Stimulated activated naive CD8-positive, alpha-beta T cell treated with anti-CD3 and anti-CD28 coated beads, Interleukin-15, Interleukin-2, amounts not matched to agents 100 U/mL and 50 U/mL, for 24 hours (primary cell): ENCODE measurements around the gene CDKN1A.
"Not testable (repeated sequence)": the region's sequence is repeated elsewhere in the genome, so short reads cannot be mapped to it uniquely, and the experiment has no call there.

ENCODE experiments used
- ATAC-seq: fragments of 150-1000 bp; cut with Tn5 transposase; one replicate; pipeline ENCODE4 v1.10.0; 2021
- DNase-seq: peaks from one replicate; pipeline ENCODE4 v3.0.0; 2021

The CDKN1A gene

GRCh38 chr6:36678488-36679042 is at the start of gene CDKN1A:
TSS of gene CDKN1A (plus strand) at chr6:36678714. CDS start at chr6:36684102, 5,388 bp downstream.
- DNase-seq: peak; percentile 84
- ATAC-seq: peak; percentile 69

DNA sequence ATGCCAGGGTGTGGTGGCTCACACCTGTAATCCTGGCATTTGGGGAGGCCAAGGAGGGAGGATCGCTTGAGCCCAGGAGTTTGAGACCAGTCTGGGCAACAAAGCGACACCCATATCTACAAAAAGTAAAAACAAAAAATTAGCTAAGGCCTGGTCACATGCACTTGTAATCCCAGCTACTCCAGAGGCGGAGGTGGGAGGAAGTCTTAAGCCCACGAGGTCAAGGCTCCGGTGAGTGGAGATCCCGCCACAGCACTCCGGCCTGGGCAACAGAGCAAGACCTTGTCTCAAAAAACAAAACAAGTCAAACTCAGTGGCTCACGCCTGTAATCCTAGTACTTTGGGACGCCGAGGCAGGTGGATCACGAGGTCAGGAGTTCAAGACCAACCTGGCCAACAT is 48.7 kb upstream of the CDKN1A start:
- no peak for ATAC-seq
- DNase-seq: no peak

DNA sequence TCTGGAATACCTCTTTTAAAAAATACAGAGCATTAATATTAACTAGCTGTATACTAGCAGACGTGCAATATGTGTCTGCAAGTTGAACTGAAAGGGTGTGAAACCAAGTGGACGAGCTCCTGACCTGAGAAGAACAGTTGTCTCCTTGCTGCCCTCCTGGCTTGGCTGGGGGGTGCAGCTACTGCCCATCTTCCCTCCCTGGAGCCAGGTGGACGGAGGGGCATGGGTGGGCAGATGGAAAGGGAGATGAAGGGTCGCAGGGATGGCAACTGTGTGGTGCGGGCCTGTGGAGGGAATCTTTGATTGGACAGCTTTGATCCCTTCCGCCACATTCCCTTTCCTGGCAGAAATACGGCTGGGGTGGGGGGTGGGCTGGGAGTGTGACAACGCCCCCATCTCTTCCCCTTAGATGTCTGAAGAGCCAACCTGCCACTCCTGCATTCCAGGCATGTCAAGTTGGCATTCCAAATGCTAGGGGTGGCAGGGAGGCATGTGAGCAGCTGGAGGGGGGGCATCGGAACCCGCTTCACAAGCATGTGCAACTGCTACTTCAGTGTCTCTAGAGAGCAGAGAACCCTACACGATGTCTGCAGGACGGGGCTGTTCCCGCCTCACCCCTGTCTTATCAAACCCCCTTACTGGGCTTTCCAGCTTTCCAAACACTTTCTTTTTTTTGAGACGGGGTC is 47.0 kb upstream of the CDKN1A start:
- no peak for ATAC-seq
- DNase-seq: no peak

GRCh38 chr6:36633370-36633769 is 45.1 kb upstream of the CDKN1A start:
- ATAC-seq (no peak), DNase-seq (no peak)

- no peak for ATAC-seq
- no peak for DNase-seq
Measured at GRCh38 chr6:36633915-36634314, 44.6 kb upstream of the CDKN1A start.

DNA sequence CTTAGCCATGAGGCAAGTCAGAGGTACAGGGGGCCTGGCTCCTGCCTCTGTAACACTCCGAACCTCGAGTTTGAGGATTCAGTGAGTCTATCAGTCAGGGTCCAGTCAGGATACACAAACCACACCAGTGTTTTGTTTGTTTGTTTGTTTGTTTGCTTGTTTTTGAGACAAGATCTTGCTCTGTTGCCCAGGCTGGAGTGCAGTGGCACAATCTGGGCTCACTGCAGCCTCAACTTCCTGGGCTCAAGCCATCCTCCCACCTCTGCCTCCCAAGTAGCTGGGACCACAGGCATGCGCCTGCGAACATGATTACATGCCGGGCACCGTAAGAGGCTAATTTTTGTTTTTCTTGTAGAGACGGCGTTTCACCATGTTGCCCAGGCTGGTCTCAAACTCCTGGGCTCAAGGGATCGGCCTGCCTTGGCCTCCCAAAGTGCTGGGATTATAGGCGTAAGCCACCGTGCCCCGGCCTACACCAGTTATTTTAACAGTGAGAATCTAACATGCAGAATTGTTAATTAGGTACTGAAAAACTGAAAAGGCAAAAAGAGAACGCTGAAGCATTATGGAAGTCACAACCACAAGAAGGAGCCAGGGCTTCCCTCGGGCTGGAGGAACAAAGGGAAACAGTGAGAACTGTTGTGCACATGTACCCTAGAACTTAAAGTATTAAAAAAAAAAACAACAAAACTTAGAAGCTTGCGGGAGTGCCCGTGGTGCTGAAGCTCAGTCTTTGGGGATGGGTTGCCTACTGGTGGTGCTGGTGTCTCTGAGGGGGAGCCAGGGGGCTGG is 44.0 kb upstream of the CDKN1A start:
- DNase-seq (no peak), ATAC-seq (no peak)

- DNase-seq: no peak
- no peak for ATAC-seq
Measured at GRCh38 chr6:36636283-36636682, 42.2 kb upstream of the CDKN1A start.

DNA sequence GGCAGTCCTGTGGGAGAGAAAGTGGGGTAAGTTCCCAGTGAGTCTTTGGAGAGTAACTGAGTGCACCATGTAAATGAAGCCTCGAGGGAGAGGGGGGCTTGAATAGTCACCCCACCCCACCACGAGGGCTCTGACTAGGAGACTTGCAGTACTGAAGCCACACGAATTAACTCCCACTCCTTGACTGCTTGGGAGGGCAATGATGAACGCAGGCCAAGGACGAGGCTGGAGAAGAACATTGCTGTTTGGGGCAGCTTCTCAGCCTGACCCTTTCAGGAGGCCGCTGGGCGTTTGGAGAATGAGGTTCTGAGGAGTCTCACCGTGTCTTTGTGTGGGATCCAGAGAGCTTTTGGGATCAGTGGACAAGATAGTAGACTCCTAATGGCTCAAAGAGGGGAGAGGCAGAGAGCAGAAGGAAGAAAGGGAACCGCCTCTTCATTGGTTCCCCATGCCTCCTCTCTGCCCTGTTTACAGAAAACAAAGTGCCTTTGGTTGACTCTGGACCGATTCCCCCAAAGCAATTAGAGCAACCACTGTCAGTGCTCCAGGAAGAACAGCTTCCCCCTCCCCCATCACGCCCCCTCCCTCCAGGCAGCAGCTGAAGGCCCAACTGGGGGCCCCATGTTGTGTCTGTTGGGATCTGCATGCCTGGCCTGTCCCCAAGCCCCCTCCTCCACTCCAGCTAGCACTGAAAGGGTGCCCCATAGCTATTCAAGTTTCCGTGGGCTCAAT is 41.7 kb upstream of the CDKN1A start:
- no peak for DNase-seq
- no peak for ATAC-seq

DNA sequence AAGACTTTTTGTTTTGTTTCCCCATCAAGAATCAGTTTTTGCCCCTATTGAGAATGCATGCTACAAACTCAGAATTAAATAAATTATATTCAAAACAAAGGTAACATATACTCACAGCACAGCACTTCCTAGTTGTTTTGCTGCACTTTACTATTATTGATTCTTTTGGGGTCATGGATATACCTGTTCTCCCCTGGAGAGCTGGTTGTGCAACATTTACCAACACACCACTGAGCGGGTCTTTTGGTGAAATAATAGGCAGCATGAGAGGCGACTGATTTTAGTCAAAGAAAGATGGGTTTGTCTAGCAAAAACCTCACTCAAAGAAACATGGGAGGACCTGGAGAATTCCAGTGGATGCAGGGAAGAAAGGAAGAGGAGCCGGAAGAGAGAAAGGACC is 39.9 kb upstream of the CDKN1A start:
- ATAC-seq: no peak
- DNase-seq: no peak

DNA sequence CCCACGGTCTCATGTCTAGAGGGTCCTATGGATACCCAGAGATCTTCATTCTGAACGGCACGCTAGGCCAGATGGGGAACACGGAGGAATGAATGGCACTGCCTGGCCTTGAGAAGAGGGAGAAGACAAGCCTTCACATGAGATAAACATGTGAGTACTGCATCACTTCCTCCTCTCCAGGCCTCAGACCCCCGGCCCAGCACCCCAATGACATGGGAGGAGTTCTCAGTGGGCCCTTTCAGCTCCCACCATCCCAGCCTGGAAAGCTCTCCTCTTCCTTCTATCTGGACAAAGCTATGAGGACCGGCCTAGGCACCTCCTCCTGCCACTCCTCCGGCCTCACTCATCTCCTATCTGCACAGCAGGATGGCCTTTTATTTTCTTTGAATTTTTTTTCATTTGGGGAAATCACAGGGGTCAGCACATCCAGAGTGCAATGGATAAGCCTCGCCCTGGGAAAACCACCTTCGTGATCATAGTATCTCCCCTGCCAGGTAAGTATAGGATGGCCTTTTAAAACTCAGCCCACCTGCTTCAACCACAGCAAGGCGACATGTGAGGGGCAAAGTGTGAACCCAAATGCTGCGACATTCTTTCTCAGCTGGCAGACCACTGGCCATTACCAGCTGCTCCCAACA is 39.2 kb upstream of the CDKN1A start:
- ATAC-seq (no peak), DNase-seq (no peak)

GRCh38 chr6:36641543-36641942 is 37.0 kb upstream of the CDKN1A start:
- DNase-seq (no peak), ATAC-seq (no peak)

DNA sequence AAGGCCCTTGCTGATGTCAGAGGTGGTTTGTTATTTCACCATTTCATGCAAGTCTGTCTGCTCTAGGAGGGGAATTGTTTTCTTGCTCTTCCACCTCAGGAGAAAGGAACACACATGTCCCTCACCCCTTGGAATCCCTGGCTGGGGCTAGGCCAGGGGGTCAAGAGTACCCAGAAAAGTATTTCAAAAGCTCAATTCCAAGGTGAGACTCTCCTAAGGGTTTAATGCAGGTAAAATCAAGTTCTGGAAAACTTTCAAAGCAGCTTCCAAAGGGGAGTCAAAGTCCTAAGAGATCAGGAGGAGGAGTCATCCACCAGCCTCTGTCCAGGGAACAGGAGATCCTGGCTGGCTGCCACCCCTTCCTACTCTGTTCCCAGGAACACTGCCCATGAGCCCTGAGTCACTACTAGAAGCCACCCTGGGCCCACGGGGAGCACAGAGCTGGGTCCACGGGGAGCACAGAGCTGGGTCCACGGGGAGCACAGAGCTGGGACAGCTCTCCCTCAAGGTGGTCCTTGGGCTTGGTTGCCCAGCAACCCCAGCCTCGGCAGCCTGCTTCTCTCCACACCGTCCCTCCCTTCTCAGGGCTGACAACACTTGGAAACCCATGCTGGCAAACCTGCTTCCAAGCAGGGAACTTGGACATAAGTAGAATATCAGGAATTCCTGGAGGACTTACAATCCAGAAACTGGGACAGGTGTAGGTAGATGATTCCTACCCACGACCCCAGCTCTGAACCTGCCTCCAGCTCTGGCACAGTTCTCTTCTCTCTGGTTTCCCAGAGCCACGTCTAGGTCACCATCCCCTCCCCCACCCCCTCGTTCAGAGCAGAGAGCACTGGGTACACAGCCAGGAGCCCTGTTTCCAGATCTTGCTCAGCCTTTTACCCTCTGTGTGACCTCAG is 35.3 kb upstream of the CDKN1A start:
- ATAC-seq (no peak), DNase-seq (no peak)

GRCh38 chr6:36643977-36644376 is 34.5 kb upstream of the CDKN1A start:
- ATAC-seq (no peak), DNase-seq (no peak)

DNA sequence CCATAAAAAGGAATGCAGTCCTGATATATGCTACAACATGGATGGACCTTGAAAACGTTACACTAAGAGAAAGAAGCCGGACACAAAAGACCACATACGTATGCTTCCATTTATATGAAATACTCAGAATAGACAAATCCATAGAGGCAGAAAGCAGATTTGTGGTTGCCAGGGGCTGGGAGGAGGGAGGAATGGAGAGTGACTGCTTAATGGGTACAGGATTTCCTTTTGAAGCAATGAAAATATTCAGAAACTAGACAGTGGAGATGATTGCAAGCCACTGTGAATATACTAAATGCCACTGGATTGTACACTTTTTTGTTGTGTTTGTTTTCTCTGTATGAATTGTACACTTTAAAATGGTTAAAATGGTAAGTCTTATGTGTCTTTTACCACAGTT is 29.4 kb upstream of the CDKN1A start:
- DNase-seq (no peak), ATAC-seq (no peak)

- no peak for ATAC-seq
- DNase-seq: no peak
Measured at GRCh38 chr6:36649701-36650484, 28.6 kb upstream of the CDKN1A start.

DNA sequence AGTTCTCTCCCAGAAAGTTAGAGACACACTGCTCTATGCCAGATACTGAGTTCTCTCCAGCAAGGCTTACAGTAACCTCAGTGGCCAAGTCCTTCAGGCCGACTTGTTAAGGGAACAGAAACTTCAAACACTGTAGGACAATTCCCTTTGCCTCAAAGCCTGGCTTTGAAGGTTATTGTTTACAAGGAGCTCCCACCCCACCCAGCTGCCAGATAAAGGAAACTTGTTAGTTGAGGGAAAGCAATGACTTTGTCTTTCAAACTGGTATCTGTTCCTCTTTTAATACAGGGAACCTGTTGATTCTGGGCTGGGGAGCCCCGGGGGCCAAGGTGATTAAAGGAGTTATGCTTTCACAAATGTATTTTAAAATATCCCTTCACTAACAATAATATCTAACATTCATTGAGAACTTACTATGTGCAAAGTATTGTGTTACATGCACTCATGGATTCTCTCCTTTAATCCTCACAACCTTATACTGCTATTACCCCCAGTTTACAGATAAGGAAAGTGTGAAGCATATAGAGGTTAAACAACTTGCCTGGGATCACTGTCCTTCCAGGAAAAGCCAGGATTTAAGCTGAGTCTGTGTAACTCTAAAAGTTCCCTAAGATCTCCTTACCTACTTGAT is 27.6 kb upstream of the CDKN1A start:
- DNase-seq (no peak), ATAC-seq (no peak)

DNA sequence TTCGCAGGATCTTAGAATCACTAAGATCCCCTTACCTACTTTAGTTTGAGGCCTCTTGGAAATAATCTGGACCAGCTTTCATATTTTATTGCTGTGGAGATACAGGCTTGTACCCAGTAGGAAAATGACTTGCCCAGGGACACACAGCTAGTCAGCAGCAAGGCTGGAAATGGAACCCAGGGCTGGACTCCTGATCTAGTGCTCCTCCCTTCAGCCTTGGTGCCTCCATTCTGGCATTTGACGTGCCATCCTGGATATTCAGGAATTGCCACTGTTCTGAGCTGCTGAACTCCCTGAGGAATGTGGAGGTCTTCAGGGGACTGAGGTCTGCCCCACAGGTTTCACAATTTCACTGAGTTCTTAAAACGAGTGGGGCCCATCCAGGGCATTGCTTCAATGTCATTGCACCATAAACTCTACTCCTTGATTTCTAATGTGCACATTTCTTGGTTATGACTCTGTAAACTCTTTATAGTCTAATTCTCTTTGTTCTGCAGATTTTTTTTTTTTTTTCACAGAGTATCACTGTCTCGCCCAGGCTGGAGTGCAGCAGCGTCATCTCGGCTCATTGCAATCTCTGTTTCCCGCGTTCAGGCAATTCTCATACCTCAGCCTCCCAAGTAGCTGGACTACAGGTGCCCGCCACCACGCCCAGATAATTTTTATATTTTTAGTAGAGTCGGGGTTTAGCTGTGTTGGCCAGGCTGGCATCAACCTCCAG is 26.7 kb upstream of the CDKN1A start:
- ATAC-seq: no peak

DNA sequence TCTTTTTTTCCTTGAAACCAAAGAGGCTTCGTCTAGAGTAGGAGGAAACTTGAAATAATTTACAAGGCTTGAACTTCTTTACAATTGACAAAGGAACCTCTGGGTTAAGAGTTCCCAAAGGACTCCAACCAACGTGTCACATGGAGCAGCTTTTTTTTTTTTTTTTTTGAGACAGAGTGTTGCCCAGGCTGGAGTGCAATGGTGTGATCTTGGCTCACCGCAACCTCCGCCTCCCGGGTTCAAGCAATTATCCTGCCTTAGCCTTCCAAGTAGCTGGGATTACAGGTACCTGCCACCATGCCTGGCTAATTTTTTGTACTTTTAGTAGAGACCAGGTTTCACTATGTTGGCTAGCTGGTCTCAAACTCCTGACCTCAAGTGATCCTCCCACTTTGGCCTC is 24.0 kb upstream of the CDKN1A start:
- DNase-seq, ATAC-seq: not testable (repeated sequence)

More for the DNA sequence above, 26.7 kb upstream of the CDKN1A start:
- DNase-seq: no peak

- DNase-seq (no peak), ATAC-seq (no peak)
Measured at GRCh38 chr6:36655085-36655724, 23.3 kb upstream of the CDKN1A start.
